Loucy (cell line): Measurements from ENCODE around the gene ESYT2.

ENCODE experiments used
- CTCF ChIP-seq: fragments of 200-600 bp; sonication (generic); conservative IDR thresholded peaks from 2 replicates; pipeline ENCODE4 v1.5.1; 2014; ENCODE audit warnings: mild to moderate bottlenecking, antibody characterized with exemption, low read length
- EZH2phosphoT487 ChIP-seq: fragments of 200-600 bp; IDR thresholded peaks from 2 replicates; pipeline ENCODE4 v1.6.1; 2018; ENCODE audit warnings: antibody characterized with exemption, mild to moderate bottlenecking, moderate library complexity, borderline replicate concordance

- no peak for TF ChIP-seq CTCF
- no peak for TF ChIP-seq EZH2phosphoT487
Observed at GRCh38 chr7:158733220-158733519, 96.1 kb downstream of the ESYT2 start.
